Measurements from ENCODE around the gene ANO9.

The ANO9 gene

DNA sequence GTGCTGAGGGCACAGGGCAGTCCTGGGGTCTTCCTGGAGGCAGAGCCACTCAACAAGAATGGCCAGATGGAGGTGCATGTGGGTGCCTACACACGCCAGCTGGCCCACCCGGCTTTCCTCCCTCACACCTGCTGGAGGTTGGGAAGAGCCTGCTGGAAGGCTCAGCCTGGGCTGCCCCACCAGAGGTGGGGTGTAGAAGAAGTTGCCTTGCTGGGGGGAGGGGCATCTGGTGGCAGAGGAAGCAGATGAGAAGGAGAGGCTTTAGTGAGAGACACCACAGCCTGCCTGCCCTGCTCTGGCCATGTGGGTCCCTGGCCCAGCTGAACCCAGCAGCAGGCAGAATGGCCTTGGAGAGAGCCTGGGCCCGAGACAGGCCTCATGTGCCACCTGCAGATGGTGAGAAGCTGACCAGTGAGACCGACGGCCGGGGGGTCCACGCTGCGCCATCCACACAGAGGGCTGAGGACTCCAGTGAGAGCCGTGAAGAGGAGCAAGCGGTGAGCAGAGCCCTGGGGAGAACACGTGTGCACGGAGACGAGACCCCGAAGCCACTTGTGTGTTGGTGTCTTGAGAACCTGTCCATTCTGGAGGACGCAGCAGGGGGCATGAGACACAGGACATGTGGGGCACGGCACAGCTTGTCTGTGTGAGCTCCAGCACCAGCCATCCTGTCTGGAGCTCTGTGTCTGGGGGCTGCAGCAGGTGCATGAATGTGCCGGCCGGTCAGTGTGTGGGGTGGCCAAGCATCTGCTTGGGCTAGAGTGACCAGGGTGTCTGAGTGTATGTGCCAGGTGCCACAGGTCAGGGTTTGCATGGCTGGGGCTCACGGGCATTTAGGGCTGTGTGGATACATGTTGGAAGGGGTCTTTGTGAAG, 69.9 kb downstream of the ANO9 start:
- TF ChIP-seq, protein P1, sequence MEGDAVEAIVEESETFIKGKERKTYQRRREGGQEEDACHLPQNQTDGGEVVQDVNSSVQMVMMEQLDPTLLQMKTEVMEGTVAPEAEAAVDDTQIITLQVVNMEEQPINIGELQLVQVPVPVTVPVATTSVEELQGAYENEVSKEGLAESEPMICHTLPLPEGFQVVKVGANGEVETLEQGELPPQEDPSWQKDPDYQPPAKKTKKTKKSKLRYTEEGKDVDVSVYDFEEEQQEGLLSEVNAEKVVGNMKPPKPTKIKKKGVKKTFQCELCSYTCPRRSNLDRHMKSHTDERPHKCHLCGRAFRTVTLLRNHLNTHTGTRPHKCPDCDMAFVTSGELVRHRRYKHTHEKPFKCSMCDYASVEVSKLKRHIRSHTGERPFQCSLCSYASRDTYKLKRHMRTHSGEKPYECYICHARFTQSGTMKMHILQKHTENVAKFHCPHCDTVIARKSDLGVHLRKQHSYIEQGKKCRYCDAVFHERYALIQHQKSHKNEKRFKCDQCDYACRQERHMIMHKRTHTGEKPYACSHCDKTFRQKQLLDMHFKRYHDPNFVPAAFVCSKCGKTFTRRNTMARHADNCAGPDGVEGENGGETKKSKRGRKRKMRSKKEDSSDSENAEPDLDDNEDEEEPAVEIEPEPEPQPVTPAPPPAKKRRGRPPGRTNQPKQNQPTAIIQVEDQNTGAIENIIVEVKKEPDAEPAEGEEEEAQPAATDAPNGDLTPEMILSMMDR (conservative IDR thresholded peaks at IDR 0.05; ENCODE audit: control insufficient read depth, insufficient read depth, low read depth, low read length), result no peak
- DNase-seq (ENCODE audit: low read depth), result no peak
- no peak overlapping the region for H3K4me3 ChIP-seq (ENCODE audit: control insufficient read depth, low read depth, low read length)

DNA sequence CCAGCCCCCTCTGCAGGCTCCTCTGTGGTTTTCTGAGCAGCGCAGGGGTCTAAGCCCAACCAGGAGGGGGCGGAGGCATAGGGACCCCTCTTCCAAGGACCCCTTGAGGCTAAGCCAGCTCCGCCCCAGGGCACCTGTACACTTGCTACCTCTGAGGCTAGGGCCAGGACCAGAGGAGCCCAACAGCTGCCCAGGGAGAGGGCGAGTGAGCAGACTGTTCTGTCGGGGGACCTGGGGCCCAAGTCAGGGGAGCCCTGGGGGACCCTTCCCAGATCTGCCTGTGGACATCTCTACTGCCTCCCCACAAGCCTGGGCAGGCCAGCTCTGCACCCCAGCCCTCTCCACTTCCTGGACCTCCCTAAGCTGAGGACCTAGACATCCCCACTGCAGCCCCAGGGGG, 70.8 kb downstream of the ANO9 start:
- TF ChIP-seq, protein P1 (conservative IDR thresholded peaks at IDR 0.05; ENCODE audit: control insufficient read depth, insufficient read depth, low read depth, low read length), result no peak
- no peak overlapping the region for H3K4me3 ChIP-seq (ENCODE audit: control insufficient read depth, low read depth, low read length)
- no peak for DNase-seq (ENCODE audit: low read depth)

DNA sequence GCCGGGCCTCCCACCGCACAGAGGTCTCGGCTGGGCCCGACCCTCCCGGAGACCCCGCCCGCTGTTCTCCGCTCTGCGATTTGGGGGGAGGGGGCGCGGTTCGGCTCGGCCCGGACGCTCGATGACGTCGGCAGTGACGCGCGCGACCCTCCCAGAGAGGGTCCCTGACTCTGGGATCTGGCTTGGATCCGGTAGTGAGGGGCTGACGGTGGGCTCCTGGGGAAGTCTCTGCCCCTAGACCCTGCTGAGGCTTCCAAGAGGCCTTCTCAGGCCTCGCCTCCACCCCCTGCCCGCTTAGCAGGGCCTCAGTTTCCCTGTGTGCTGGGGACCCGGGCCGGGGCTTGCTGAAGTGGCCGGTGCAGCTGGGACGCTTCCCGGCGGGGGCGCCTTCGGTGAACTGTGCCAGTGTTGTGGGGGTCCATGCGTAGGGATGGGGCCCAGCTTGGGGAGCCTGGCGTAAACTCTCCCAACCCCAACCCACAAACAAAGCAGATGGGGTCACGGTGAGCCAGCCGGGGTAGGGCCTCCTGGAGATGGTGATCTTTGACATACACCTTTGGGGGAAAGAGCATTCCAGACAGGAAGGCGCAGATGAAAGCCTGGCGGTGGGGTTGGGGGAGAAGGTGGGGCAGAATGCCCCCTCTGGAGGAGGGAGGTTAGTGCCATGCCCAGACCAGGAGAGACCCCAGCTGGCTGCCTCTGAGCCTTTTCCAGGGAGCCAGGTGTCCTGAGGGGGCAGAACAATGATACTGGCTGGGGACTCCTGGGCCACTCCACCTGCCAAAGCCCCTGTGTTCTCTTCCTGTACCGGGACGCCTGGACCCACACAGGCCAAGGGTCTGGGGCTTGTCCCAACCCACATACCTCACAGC, 71.5 kb downstream of the ANO9 start:
- no peak for DNase-seq (ENCODE audit: low read depth)
- no peak overlapping the region for H3K4me3 ChIP-seq (ENCODE audit: control insufficient read depth, low read depth, low read length)
- TF ChIP-seq, protein P1 (conservative IDR thresholded peaks at IDR 0.05; ENCODE audit: control insufficient read depth, insufficient read depth, low read depth, low read length), result no peak

DNA sequence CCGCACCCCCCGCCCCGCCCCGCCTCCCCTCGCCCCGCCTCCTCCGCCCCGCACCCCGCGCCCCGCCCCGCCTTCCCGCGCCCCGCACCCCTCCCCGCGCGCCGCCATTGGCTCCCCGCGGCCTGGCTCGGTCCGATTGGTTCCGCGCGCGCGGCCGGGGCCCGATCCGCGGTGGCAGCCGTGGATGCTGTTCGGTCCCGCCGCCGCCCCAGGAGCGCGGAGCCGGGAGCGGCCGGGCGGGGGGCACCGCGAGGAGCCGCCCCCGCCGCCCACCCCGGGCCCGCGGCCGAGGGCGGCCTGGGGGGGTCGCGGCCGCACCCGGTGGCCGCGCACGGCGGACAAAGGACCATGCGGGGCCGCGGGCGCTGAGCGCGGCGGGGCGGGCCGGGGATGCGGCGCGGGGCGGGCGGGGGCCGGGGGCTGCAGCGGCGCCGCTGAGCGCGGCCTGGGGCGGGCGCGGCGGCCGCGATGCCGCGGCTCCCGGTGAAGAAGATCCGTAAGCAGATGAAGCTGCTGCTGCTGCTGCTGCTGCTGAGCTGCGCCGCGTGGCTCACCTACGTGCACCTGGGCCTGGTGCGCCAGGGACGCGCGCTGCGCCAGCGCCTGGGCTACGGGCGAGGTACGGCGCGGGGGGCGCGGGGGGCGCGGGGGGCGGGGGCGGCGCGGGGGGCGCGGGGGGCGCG, 72.3 kb downstream of the ANO9 start, which contains the start of gene B4GALNT4:
B4GALNT4 (plus strand) TSS at position 164 of the 683 bp plus-strand sequence; CDS start at position 469, 305 bp downstream.
- TF ChIP-seq, protein P1 (conservative IDR thresholded peaks at IDR 0.05; ENCODE audit: control insufficient read depth, insufficient read depth, low read depth, low read length), result no peak
- no peak for DNase-seq (ENCODE audit: low read depth)
- H3K4me3 ChIP-seq (ENCODE audit: control insufficient read depth, low read depth, low read length), result no peak within 1 kb of the TSS

DNA sequence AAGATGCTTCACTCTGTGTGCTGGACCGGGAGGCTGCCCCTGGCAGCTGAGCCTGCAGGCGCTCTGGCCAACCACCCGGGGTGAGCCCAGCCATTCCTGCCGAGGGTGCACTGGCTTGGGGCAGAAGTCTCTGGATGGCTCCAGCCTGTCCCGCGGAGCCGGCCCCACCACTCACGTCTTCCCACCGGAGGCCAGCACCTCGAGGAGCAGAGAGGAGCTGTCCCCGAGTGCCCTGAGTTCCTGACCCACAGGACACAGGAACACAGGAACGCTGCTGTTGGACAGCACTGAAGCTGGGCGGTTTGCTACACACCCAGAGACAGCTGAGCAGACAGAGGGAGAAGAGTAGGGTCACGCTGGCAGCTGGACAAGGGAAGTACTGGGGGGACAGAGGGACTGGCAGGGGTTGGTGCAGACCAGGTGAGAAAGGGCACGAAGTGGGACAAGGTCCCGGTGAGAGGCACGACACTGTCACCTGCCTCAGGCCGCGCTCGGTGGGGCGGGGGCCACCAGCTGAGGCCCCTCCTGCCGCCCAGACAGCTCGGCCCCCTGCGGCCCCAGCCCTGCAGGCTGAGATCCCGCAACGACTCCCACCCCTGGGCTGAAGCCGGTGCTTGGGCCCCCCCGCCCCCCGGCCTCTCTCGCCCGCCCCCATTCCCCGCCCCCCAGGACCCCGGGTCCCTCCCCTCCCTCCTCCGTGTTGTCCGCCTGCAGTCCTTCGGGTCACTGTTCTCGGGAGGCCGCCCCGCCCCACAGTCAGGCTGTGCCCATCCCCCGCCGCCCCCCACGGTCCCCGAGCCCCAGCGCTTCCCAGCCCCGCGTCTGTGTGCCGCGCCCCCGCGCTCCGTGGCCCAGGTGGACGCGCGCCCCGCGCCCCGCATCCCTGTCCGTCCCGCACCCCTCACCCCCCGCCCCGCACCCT, 73.1 kb downstream of the ANO9 start:
- no peak for DNase-seq (ENCODE audit: low read depth)
- H3K4me3 ChIP-seq (ENCODE audit: control insufficient read depth, low read depth, low read length), result no peak overlapping the region
- TF ChIP-seq, protein P1 (conservative IDR thresholded peaks at IDR 0.05; ENCODE audit: control insufficient read depth, insufficient read depth, low read depth, low read length), result no peak

Data from fibroblast of mammary gland (primary cell).